Activated CD4-positive, alpha-beta memory T cell treated with anti-CD3 and anti-CD28 coated beads for 36 hours (primary cell): Measurements from ENCODE around the gene RTEL1. TPM values are rescaled to one million over a fixed set of nuclear protein-coding genes. Genes with fewer than 3 reads are reported as not detected.
"Not testable (repeated sequence)": the region's sequence is repeated elsewhere in the genome, so short reads cannot be mapped to it uniquely, and the experiment has no call there.

ENCODE experiments used
- CTCF ChIA-PET: fragments of 350-600 bp; sonication (Branson Sonifier 250); formaldehyde crosslinking; loops from one replicate; lab custom pipeline; 2021; ENCODE audit warnings: antibody characterized with exemption, inconsistent platforms; lab: Charles Lee
- POLR2A ChIA-PET: fragments of 350-600 bp; sonication (Branson Sonifier 250); formaldehyde crosslinking; loops from one replicate; lab custom pipeline; 2021; ENCODE audit warnings: antibody characterized with exemption; lab: Charles Lee
- DNase-seq: peaks from one replicate; pipeline ENCODE4 v3.0.0-alpha.2; 2020
- H3K27ac Mint-ChIP-seq: one replicate; pipeline ENCODE4 v1.8.0; 2021; ENCODE audit warnings: mixed read lengths
- H3K27me3 Mint-ChIP-seq: one replicate; pipeline ENCODE4 v1.8.0; 2021; ENCODE audit warnings: mixed read lengths
- H3K36me3 Mint-ChIP-seq: one replicate; pipeline ENCODE4 v1.8.0; 2021; ENCODE audit warnings: mixed read lengths
- H3K4me1 Mint-ChIP-seq: one replicate; pipeline ENCODE4 v1.8.0; 2021; ENCODE audit warnings: low read depth, mixed read lengths
- H3K4me3 Mint-ChIP-seq: one replicate; pipeline ENCODE4 v1.8.0; 2021; ENCODE audit warnings: mild to moderate bottlenecking, mixed read lengths
- H3K9me3 Mint-ChIP-seq: one replicate; pipeline ENCODE4 v1.8.0; 2021; ENCODE audit warnings: mixed read lengths
- intact Hi-C: fragments of 100-400 bp; cut with micrococcal nuclease; formaldehyde crosslinking; loops from one replicate; pipeline ENCODE4 v1.15.1; 2023
- total RNA-seq, 2 experiments: library from RNA; stranded (reverse); gene quantifications; one replicate each; pipeline ENCODE4 v1.2.3, GENCODE V29; 2021

The RTEL1 gene
- total RNA-seq, 2 experiments from 2014 or later, result 38.0 to 38.3 TPM

- peaks cover 15% of the 10 kb centered on the region for H3K36me3 Mint-ChIP-seq
- no peaks in the 10 kb centered on the region for H3K27me3 Mint-ChIP-seq
- H3K4me3 Mint-ChIP-seq, result no peak overlapping the region
- H3K4me1 Mint-ChIP-seq, result peaks cover 26% of the 10 kb centered on the region
- no peaks in the 10 kb centered on the region for H3K9me3 Mint-ChIP-seq
- no peak overlapping the region for H3K27ac Mint-ChIP-seq
- POLR2A ChIA-PET, result no interaction called here
- CTCF ChIA-PET, result interaction anchor here (0.6 kb wide), 1 partner anchor 21 kb away, joined by 3 read pairs; no protein-coding TSS in a partner anchor
- intact Hi-C loops, result no loop called here
- DNase-seq, result no peak
Observed at GRCh38 chr20:63620991-63621390, 37.1 kb upstream of the RTEL1 start.

GRCh38 chr20:63622096-63622495, 36.0 kb upstream of the RTEL1 start:
- ChIA-PET POLR2A (no interaction called here), CTCF (no interaction called here)
- H3K4me1 Mint-ChIP-seq, result peaks cover 26% of the 10 kb centered on the region
- no peak overlapping the region for H3K27ac Mint-ChIP-seq
- DNase-seq, result no peak
- no peak overlapping the region for H3K4me3 Mint-ChIP-seq
- intact Hi-C loops, result no loop called here
- H3K36me3 Mint-ChIP-seq, result peaks cover 14% of the 10 kb centered on the region
- no peaks in the 10 kb centered on the region for H3K9me3 Mint-ChIP-seq
- no peaks in the 10 kb centered on the region for H3K27me3 Mint-ChIP-seq

- ChIA-PET POLR2A (no interaction called here), CTCF (no interaction called here)
- Mint-ChIP-seq H3K9me3 (no peaks in the 10 kb centered on the region), H3K27ac (no peak overlapping the region), H3K27me3 (no peaks in the 10 kb centered on the region), H3K4me1 (peaks cover 26% of the 10 kb centered on the region), H3K4me3 (no peak overlapping the region), H3K36me3 (peaks cover 11% of the 10 kb centered on the region)
- no peak for DNase-seq
- intact Hi-C loops, result no loop called here
Observed at GRCh38 chr20:63622732-63623131, 35.4 kb upstream of the RTEL1 start.

- intact Hi-C loops, result no loop called here
Observed at GRCh38 chr20:63624486-63624885, 33.6 kb upstream of the RTEL1 start.

GRCh38 chr20:63625771-63626423, 32.2 kb upstream of the RTEL1 start:
- POLR2A ChIA-PET, result interaction anchor here (3.4 kb wide), 1 partner anchor 16 kb away, joined by 30 read pairs; no protein-coding TSS in a partner anchor
- intact Hi-C loops, result no loop called here
- Mint-ChIP-seq H3K4me1 (peaks cover 36% of the 10 kb centered on the region), H3K9me3 (no peaks in the 10 kb centered on the region), H3K27me3 (no peaks in the 10 kb centered on the region), H3K36me3 (peaks cover 21% of the 10 kb centered on the region), H3K27ac (peak overlapping the region; percentile 87), H3K4me3 (peak overlapping the region; percentile 76)
- DNase-seq, result peak; percentile 53
- CTCF ChIA-PET, result interaction anchor here (1.1 kb wide), 1 partner anchor 88 kb away, joined by 4 read pairs; the partner anchor contains the start of gene PTK6

More at GRCh38 chr20:63624486-63624885, 33.6 kb upstream of the RTEL1 start:
- Mint-ChIP-seq H3K9me3 (no peaks in the 10 kb centered on the region), H3K27ac (no peak overlapping the region), H3K4me3 (no peak overlapping the region), H3K27me3 (no peaks in the 10 kb centered on the region), H3K36me3 (peaks cover 17% of the 10 kb centered on the region), H3K4me1 (peaks cover 37% of the 10 kb centered on the region)
- ChIA-PET CTCF (interaction anchor here (1.1 kb wide), 1 partner anchor 87 kb away, joined by 4 read pairs; the partner anchor contains the start of gene PTK6), POLR2A (interaction anchor here (0.8 to 3.4 kb wide), 2 partner anchors 17 to 356 kb away, joined by 4 to 30 read pairs; partner anchors contain the start of gene PRPF6)
- no peak for DNase-seq

- H3K4me3 Mint-ChIP-seq, result peak within 1 kb of the TSS; percentile 98
- ChIA-PET CTCF (interaction anchor here (1.0 to 2.8 kb wide), 4 partner anchors 16 to 354 kb away, joined by 3 to 18 read pairs (median 4); partner anchors contain the start of genes PRPF6 and RTEL1), POLR2A (interaction anchor here (0.6 to 3.4 kb wide), 8 partner anchors 9 to 105 kb away, joined by 3 to 30 read pairs (median 6); partner anchors contain the start of genes PPDPF and RTEL1)
- H3K9me3 Mint-ChIP-seq, result no peaks in the 10 kb centered on the region
- H3K27ac Mint-ChIP-seq, result peak within 1 kb of the TSS; percentile 97
- no peaks in the 10 kb centered on the region for H3K27me3 Mint-ChIP-seq
- DNase-seq, result peak; percentile 79
- peaks cover 38% of the 10 kb centered on the region for H3K4me1 Mint-ChIP-seq
- intact Hi-C loops, result loop anchor here (1.0 kb wide), 1 partner anchor 13 kb away; no protein-coding TSS in a partner anchor
- H3K36me3 Mint-ChIP-seq, result peaks cover 20% of the 10 kb centered on the region
Observed at GRCh38 chr20:63626424-63627128, 31.5 kb upstream of the RTEL1 start, which contains the start of gene GMEB2. Gene GMEB2, minus strand, starts transcription at chr20:63627101. Its CDS starts 7,704 bp downstream, at chr20:63619397.

GRCh38 chr20:63627129-63627750, 30.9 kb upstream of the RTEL1 start:
- peak; percentile 96 for DNase-seq
- H3K4me1 Mint-ChIP-seq, result peaks cover 36% of the 10 kb centered on the region
- H3K36me3 Mint-ChIP-seq, result peaks cover 20% of the 10 kb centered on the region
- POLR2A ChIA-PET, result interaction anchor here (0.6 to 3.4 kb wide), 13 partner anchors 8 to 267 kb away, joined by 3 to 30 read pairs (median 4); partner anchors contain the start of genes ARFRP1, PPDPF, RTEL1 and ZGPAT
- H3K27ac Mint-ChIP-seq, result peak overlapping the region; percentile 97
- no peaks in the 10 kb centered on the region for H3K9me3 Mint-ChIP-seq
- intact Hi-C loops, result loop anchor here (1.0 kb wide), 1 partner anchor 12 kb away; no protein-coding TSS in a partner anchor
- H3K4me3 Mint-ChIP-seq, result peak overlapping the region; percentile 98
- H3K27me3 Mint-ChIP-seq, result no peaks in the 10 kb centered on the region
- CTCF ChIA-PET, result interaction anchor here (1.0 to 2.8 kb wide), 4 partner anchors 15 to 354 kb away, joined by 3 to 18 read pairs (median 4); partner anchors contain the start of genes PRPF6 and RTEL1

- Mint-ChIP-seq H3K9me3 (no peaks in the 10 kb centered on the region), H3K27me3 (no peaks in the 10 kb centered on the region), H3K4me1 (peaks cover 36% of the 10 kb centered on the region), H3K27ac (peak overlapping the region; percentile 97), H3K4me3 (peak overlapping the region; percentile 98), H3K36me3 (peaks cover 20% of the 10 kb centered on the region)
- CTCF ChIA-PET, result interaction anchor here (0.8 to 2.8 kb wide), 5 partner anchors 12 to 353 kb away, joined by 3 to 18 read pairs (median 4); partner anchors contain the start of genes PRPF6, PTK6 and RTEL1
- POLR2A ChIA-PET, result interaction anchor here (0.6 to 3.4 kb wide), 10 partner anchors 8 to 107 kb away, joined by 3 to 30 read pairs (median 4); partner anchors contain the start of genes ARFRP1, PPDPF, RTEL1 and ZGPAT
- DNase-seq, result no peak
- intact Hi-C loops, result loop anchor here (1.0 kb wide), 1 partner anchor 12 kb away; no protein-coding TSS in a partner anchor
Observed at GRCh38 chr20:63627751-63628245, 30.3 kb upstream of the RTEL1 start.

- ChIA-PET CTCF (interaction anchor here (0.8 to 2.8 kb wide), 4 partner anchors 12 to 352 kb away, joined by 3 to 18 read pairs (median 4); partner anchors contain the start of genes PRPF6 and PTK6), POLR2A (interaction anchor here (0.5 to 2.2 kb wide), 6 partner anchors 8 to 451 kb away, joined by 3 to 17 read pairs (median 4); partner anchors contain the start of genes RGS19 and RTEL1)
- peak overlapping the region; percentile 97 for H3K27ac Mint-ChIP-seq
- intact Hi-C loops, result no loop called here
- H3K27me3 Mint-ChIP-seq, result no peaks in the 10 kb centered on the region
- H3K4me1 Mint-ChIP-seq, result peaks cover 39% of the 10 kb centered on the region
- H3K9me3 Mint-ChIP-seq, result no peaks in the 10 kb centered on the region
- DNase-seq, result peak; percentile 85
- H3K36me3 Mint-ChIP-seq, result peaks cover 20% of the 10 kb centered on the region
- peak overlapping the region; percentile 98 for H3K4me3 Mint-ChIP-seq
Observed at GRCh38 chr20:63628246-63628975, 29.7 kb upstream of the RTEL1 start.

GRCh38 chr20:63630956-63631355, 27.2 kb upstream of the RTEL1 start:
- not testable (repeated sequence) for H3K9me3 Mint-ChIP-seq, H3K27me3 Mint-ChIP-seq, DNase-seq, H3K4me3 Mint-ChIP-seq
- Mint-ChIP-seq H3K4me1 (peaks cover 45% of the 10 kb centered on the region), H3K27ac (peak overlapping the region; percentile 23), H3K36me3 (peaks cover 16% of the 10 kb centered on the region)
- POLR2A ChIA-PET, result interaction anchor here (1.2 to 2.9 kb wide), 2 partner anchors 11 to 110 kb away, joined by 3 to 9 read pairs; partner anchors contain the start of gene PPDPF
- intact Hi-C loops, result loop anchor here (10.0 kb wide), 1 partner anchor 344 kb away; the partner anchor contains the start of gene SAMD10
- CTCF ChIA-PET, result interaction anchor here (1.9 kb wide), 1 partner anchor 10 kb away, joined by 6 read pairs; no protein-coding TSS in a partner anchor
